B cell (primary cell): Measurements from ENCODE around the gene ITPR2. TPM values are rescaled to one million over a fixed set of nuclear protein-coding genes. Genes with fewer than 3 reads are reported as not detected.

Source experiments
- ATAC-seq: fragments of 200-7000 bp; cut with Tn5 transposase; one replicate; pipeline ENCODE4 v1.10.0; 2021; ENCODE audit warnings: low read depth, mild to moderate bottlenecking, moderate number of reproducible peaks, moderate library complexity
- CTCF ChIA-PET: fragments of 350-600 bp; sonication (Branson Sonifier 250); formaldehyde crosslinking; loops from one replicate; lab custom pipeline; 2021; ENCODE audit warnings: antibody characterized with exemption, inconsistent platforms; lab: Charles Lee
- POLR2A ChIA-PET: fragments of 350-600 bp; sonication (Branson Sonifier 250); formaldehyde crosslinking; loops from one replicate; lab custom pipeline; 2021; ENCODE audit warnings: antibody characterized with exemption; lab: Charles Lee
- DNase-seq: peaks from one replicate; pipeline ENCODE4 v3.0.0; 2013
- H2AFZ ChIP-seq: 2 replicates; pipeline ENCODE4 v1.6.1; 2012; ENCODE audit warnings: mild to moderate bottlenecking, low read depth, low read length; ENCODE audit not compliant: insufficient read depth, poor library complexity, severe bottlenecking
- H3K27ac ChIP-seq, 2 donors: 1 replicate in 1 of 2; 2 replicates in 1 of 2; pipeline ENCODE4 v1.5.1; 2012 to 2013; ENCODE audit warnings: low read length in 2 of 2, mild to moderate bottlenecking in 2 of 2, moderate library complexity in 1 of 2
- H3K27me3 ChIP-seq, 4 experiments: fragments of 200-600 bp in 1 of 4; sonication (generic) in 1 of 4; replicated peaks in 1 of 4; 1 replicate in 2 of 4; 2 replicates in 2 of 4; pipeline versions ENCODE4 v1.6.1 to v1.7.0; 2013 to 2016; ENCODE audit warnings: low read length in 3 of 4, mild to moderate bottlenecking in 2 of 4, mixed read lengths in 1 of 4, moderate library complexity in 1 of 4; ENCODE audit not compliant: insufficient read depth in 4 of 4, control insufficient read depth in 3 of 4; ENCODE audit errors: control extremely low read depth in 1 of 4
- H3K36me3 ChIP-seq, 2 experiments: replicated peaks in 1 of 2; 1 replicate in 1 of 2; 2 replicates in 1 of 2; pipeline versions ENCODE4 v1.6.1 to v1.7.1; 2013; ENCODE audit warnings: low read length in 1 of 2; ENCODE audit not compliant: insufficient read depth in 2 of 2, control insufficient read depth in 1 of 2; ENCODE audit errors: control extremely low read depth in 1 of 2, extremely low read depth in 1 of 2
- H3K4me1 ChIP-seq, 2 donors: fragments of 200-600 bp in 1 of 2; sonication (generic) in 1 of 2; 1 replicate in 1 of 2; 2 replicates in 1 of 2; pipeline versions ENCODE4 v1.5.1 to v1.6.1; 2013 to 2017; ENCODE audit warnings: low read length in 2 of 2; ENCODE audit not compliant: control insufficient read depth in 2 of 2, insufficient read depth in 2 of 2
- H3K4me2 ChIP-seq: replicated peaks from 2 replicates; pipeline ENCODE3; 2012; ENCODE audit warnings: mild to moderate bottlenecking, low read depth, low read length; ENCODE audit not compliant: poor library complexity, severe bottlenecking
- H3K4me3 ChIP-seq, 5 experiments: fragments of 200-600 bp in 1 of 5; sonication (generic) in 1 of 5; 1 replicate in 3 of 5; 2 replicates in 2 of 5; pipeline versions ENCODE4 v1.5.1 to v1.7.0; 2011 to 2016; ENCODE audit warnings: low read length in 4 of 5, mild to moderate bottlenecking in 4 of 5, low read depth in 2 of 5, control low read depth in 1 of 5, moderate library complexity in 1 of 5; ENCODE audit not compliant: insufficient read depth in 1 of 5; ENCODE audit errors: control extremely low read depth in 1 of 5, extremely low read depth in 1 of 5
- H3K79me2 ChIP-seq: fragments of 200-600 bp; sonication (generic); one replicate; pipeline ENCODE4 v1.6.0; 2016; ENCODE audit warnings: low read length; ENCODE audit not compliant: control insufficient read depth, insufficient read depth
- H3K9ac ChIP-seq: fragments of 200-600 bp; sonication (generic); 2 replicates; pipeline ENCODE4 v1.6.1; 2017; ENCODE audit warnings: mild to moderate bottlenecking, low read length, moderate library complexity
- H3K9me3 ChIP-seq, 3 donors: one replicate each; pipeline versions ENCODE4 v1.6.1 to v1.7.1; 2013; ENCODE audit warnings: low read length in 2 of 3; ENCODE audit not compliant: control insufficient read depth in 2 of 3, insufficient read depth in 1 of 3; ENCODE audit errors: control extremely low read depth in 1 of 3
- H4K20me1 ChIP-seq: 2 replicates; pipeline ENCODE4 v1.6.0; 2012; ENCODE audit warnings: mild to moderate bottlenecking, low read length; ENCODE audit not compliant: insufficient read depth, control insufficient read depth, poor library complexity, severe bottlenecking
- H3K27ac Mint-ChIP-seq: one replicate; pipeline ENCODE4 v1.8.0; 2021; ENCODE audit warnings: mixed read lengths
- H3K27me3 Mint-ChIP-seq: one replicate; pipeline ENCODE4 v1.8.0; 2021; ENCODE audit warnings: mixed read lengths
- H3K4me1 Mint-ChIP-seq: one replicate; pipeline ENCODE4 v1.8.0; 2021; ENCODE audit warnings: mixed read lengths
- H3K4me3 Mint-ChIP-seq: one replicate; pipeline ENCODE4 v1.8.0; 2021; ENCODE audit warnings: mixed read lengths
- H3K9me3 Mint-ChIP-seq: one replicate; pipeline ENCODE4 v1.8.0; 2022; ENCODE audit warnings: mixed read lengths; ENCODE audit not compliant: insufficient read depth
- CTCF ChIP-seq: fragments of 200-600 bp; IDR thresholded peaks from one replicate; pipeline ENCODE4 v1.8.0; 2022; ENCODE audit warnings: antibody characterized with exemption, mild to moderate bottlenecking
- EZH2 ChIP-seq: IDR thresholded peaks from 2 replicates; pipeline ENCODE4 v1.6.1; 2012; ENCODE audit warnings: borderline replicate concordance, low read depth, mild to moderate bottlenecking, moderate library complexity, low read length; ENCODE audit not compliant: insufficient read depth, poor library complexity, severe bottlenecking
- WGBS: methylation state at CpG from one replicate; pipeline ENCODE4 v1.1.5; 2013; ENCODE audit warnings: missing lambda C conversion rate; ENCODE audit not compliant: insufficient coverage; 5-methylcytosine and 5-hydroxymethylcytosine counted together
- intact Hi-C: fragments of 100-400 bp; cut with micrococcal nuclease; formaldehyde crosslinking; loops from one replicate; pipeline ENCODE4 v1.10.0; 2022
- polyA plus RNA-seq: library from polyadenylated mRNA; depleted of rRNA; stranded (reverse); fragments of >200 nt; gene quantifications from 2 replicates; pipeline ENCODE4 v1.2.3, GENCODE V29; 2012
- total RNA-seq, 2 donors: library from RNA; stranded (reverse); fragments of 120-200 nt in 1 of 2; gene quantifications; 1 replicate in 1 of 2; 2 replicates in 1 of 2; pipeline versions ENCODE4 v1.2.3 to v1.2.4, GENCODE V29; 2013 to 2022

Gene ITPR2
- total and polyA plus RNA-seq, 2 donors (not counting 1 experiment from before 2014, with no cell fraction given): 4.3 to 113 TPM

- no peak for TF ChIP-seq EZH2
- H3K4me3 Mint-ChIP-seq: no peak overlapping the region
- H4K20me1 ChIP-seq: no peaks in the 10 kb centered on the region
- WGBS: no CpG with 5 or more reads among the region's 2 CpGs
- no peak overlapping the region for H3K4me2 ChIP-seq
- no peak overlapping the region for H3K27ac Mint-ChIP-seq
- H3K9ac ChIP-seq: no peak overlapping the region
- no peaks in the 10 kb centered on the region for H3K27me3 Mint-ChIP-seq
- ChIA-PET CTCF (no interaction called here), POLR2A (no interaction called here)
- no peak for DNase-seq
- peaks cover 5 to 10% of the 10 kb centered on the region in 2 experiments for H3K36me3 ChIP-seq
- H3K27ac ChIP-seq: no peak overlapping the region
- H3K9me3 ChIP-seq: no peaks in the 10 kb centered on the region
- H3K9me3 Mint-ChIP-seq: no peaks in the 10 kb centered on the region
- no peaks in the 10 kb centered on the region for H3K79me2 ChIP-seq
- H3K4me3 ChIP-seq: no peak overlapping the region
- ATAC-seq: no peak
- H3K27me3 ChIP-seq: no peaks in the 10 kb centered on the region
- H3K4me1 ChIP-seq: no peaks in the 10 kb centered on the region
- peaks cover 1% of the 10 kb centered on the region for H3K4me1 Mint-ChIP-seq
- H2AFZ ChIP-seq: no peak overlapping the region
- intact Hi-C loops: no loop called here
Observed at GRCh38 chr12:26566675-26567074, 266.3 kb downstream of the ITPR2 start.

GRCh38 chr12:26566186-26566585, 266.8 kb downstream of the ITPR2 start:
- Histone ChIP-seq H3K27me3 (no peaks in the 10 kb centered on the region), H3K4me1 (no peaks in the 10 kb centered on the region), H4K20me1 (no peaks in the 10 kb centered on the region), H3K36me3 (peaks cover 6 to 7% of the 10 kb centered on the region in 2 experiments), H3K9ac (no peak overlapping the region), H2AFZ (no peak overlapping the region), H3K4me3 (no peak overlapping the region), H3K9me3 (no peaks in the 10 kb centered on the region), H3K4me2 (no peak overlapping the region), H3K27ac (no peak overlapping the region), H3K79me2 (no peaks in the 10 kb centered on the region)
- H3K27ac Mint-ChIP-seq: no peak overlapping the region
- peaks cover 1% of the 10 kb centered on the region for H3K4me1 Mint-ChIP-seq
- TF ChIP-seq EZH2 (no peak), CTCF (no peak)
- no peaks in the 10 kb centered on the region for H3K9me3 Mint-ChIP-seq
- CTCF ChIA-PET: no interaction called here
- DNase-seq: no peak
- POLR2A ChIA-PET: no interaction called here
- intact Hi-C loops: no loop called here
- no peak overlapping the region for H3K4me3 Mint-ChIP-seq
- no peak for ATAC-seq
- H3K27me3 Mint-ChIP-seq: no peaks in the 10 kb centered on the region
